Measurements from ENCODE around the gene PCIF1. TPM values are rescaled to one million over a fixed set of nuclear protein-coding genes. Genes with fewer than 3 reads are reported as not detected.
A peak's percentile ranks its signal among the peaks of the same experiment; 100 is the strongest.

Gene PCIF1
- total RNA-seq, 1 donor from 2014 or later: 18.3 TPM

GRCh38 chr20:45971675-45972499 is 37.4 kb downstream of the PCIF1 start, which contains the start of gene ZNF335:
ZNF335 (minus strand) TSS chr20:45972203; CDS start chr20:45971410, 793 bp downstream.
- TF ChIP-seq, protein P1, sequence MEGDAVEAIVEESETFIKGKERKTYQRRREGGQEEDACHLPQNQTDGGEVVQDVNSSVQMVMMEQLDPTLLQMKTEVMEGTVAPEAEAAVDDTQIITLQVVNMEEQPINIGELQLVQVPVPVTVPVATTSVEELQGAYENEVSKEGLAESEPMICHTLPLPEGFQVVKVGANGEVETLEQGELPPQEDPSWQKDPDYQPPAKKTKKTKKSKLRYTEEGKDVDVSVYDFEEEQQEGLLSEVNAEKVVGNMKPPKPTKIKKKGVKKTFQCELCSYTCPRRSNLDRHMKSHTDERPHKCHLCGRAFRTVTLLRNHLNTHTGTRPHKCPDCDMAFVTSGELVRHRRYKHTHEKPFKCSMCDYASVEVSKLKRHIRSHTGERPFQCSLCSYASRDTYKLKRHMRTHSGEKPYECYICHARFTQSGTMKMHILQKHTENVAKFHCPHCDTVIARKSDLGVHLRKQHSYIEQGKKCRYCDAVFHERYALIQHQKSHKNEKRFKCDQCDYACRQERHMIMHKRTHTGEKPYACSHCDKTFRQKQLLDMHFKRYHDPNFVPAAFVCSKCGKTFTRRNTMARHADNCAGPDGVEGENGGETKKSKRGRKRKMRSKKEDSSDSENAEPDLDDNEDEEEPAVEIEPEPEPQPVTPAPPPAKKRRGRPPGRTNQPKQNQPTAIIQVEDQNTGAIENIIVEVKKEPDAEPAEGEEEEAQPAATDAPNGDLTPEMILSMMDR (conservative IDR thresholded peaks at IDR 0.05; ENCODE audit: low read depth, low read length): peak; percentile 33
- DNase-seq (ENCODE audit: low read depth): peak; percentile 72
- H3K4me3 ChIP-seq (ENCODE audit: low read depth, low read length): peak within 1 kb of the TSS; percentile 84

- TF ChIP-seq, protein P1 (conservative IDR thresholded peaks at IDR 0.05; ENCODE audit: low read depth, low read length): no peak
- H3K4me3 ChIP-seq (ENCODE audit: low read depth, low read length): peak overlapping the region; percentile 84
- no peak for DNase-seq (ENCODE audit: low read depth)
Measured at GRCh38 chr20:45972500-45973183, 38.2 kb downstream of the PCIF1 start.

DNA sequence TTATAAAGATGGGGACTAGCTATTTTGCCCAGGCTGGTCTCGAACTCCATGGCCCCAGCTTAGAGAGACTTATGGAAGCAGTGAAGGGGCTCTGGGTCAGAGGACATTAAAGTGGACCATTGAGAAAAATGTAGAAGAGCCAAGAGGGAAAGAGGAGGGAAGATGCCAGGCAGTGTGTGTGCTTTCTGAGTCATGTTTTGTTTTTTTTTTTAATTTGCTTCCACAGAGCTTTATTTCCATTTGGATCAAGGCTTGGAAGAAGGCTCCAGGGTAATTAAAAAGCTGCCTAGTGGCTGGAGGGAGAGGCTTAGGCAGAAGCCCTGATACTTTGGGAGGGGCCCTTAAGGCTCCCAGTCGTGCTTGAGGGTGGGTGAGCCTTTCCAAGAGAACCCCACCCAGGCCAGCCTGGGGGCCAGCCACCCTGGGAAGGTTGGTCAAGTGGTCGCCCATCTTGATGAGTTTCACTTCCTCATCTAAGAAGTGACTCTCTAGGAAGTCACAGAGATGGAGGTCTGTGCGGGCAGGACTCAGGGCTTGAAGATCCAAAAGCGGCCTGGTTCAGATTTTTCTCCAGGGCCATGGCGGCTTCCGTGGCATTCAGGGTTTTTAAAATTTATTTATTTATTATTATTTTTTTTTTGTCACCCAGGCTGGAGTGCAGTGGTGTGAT is 40.5 kb downstream of the PCIF1 start:
- TF ChIP-seq, protein P1 (conservative IDR thresholded peaks at IDR 0.05; ENCODE audit: low read depth, low read length): no peak
- H3K4me3 ChIP-seq (ENCODE audit: low read depth, low read length): no peak overlapping the region
- no peak for DNase-seq (ENCODE audit: low read depth)

GRCh38 chr20:45975686-45976085 is 41.2 kb downstream of the PCIF1 start:
- no peak overlapping the region for H3K4me3 ChIP-seq (ENCODE audit: low read depth, low read length)
- TF ChIP-seq, protein P1 (conservative IDR thresholded peaks at IDR 0.05; ENCODE audit: low read depth, low read length): no peak
- no peak for DNase-seq (ENCODE audit: low read depth)

- H3K4me3 ChIP-seq (ENCODE audit: low read depth, low read length): no peak overlapping the region
- TF ChIP-seq, protein P1 (conservative IDR thresholded peaks at IDR 0.05; ENCODE audit: low read depth, low read length): no peak
- no peak for DNase-seq (ENCODE audit: low read depth)
Measured at GRCh38 chr20:45976086-45976485, 41.6 kb downstream of the PCIF1 start.

- TF ChIP-seq, protein P1 (conservative IDR thresholded peaks at IDR 0.05; ENCODE audit: low read depth, low read length): no peak
- H3K4me3 ChIP-seq (ENCODE audit: low read depth, low read length): no peak overlapping the region
- DNase-seq (ENCODE audit: low read depth): no peak
Measured at GRCh38 chr20:45981261-45981660, 46.8 kb downstream of the PCIF1 start.
